ENCODE results near the gene RNF26. TPM values are rescaled to one million over a fixed set of nuclear protein-coding genes. Genes with fewer than 3 reads are reported as not detected.

Gene RNF26
- polyA plus RNA-seq, 6 donors from 2014 or later, result 48.8 to 98.6 (median 58.0) TPM

GRCh38 chr11:119318240-119319135 is 15.8 kb upstream of the RNF26 start:
- no peak for DNase-seq
- Mint-ChIP-seq H3K27me3 (peaks cover 12 to 46% (median 35%) of the 10 kb centered on the region in 3 donors), H3K36me3 (no peaks in the 10 kb centered on the region), H3K4me1 (peaks cover 36 to 55% (median 40%) of the 10 kb centered on the region in 3 donors), H3K9me3 (no peaks in the 10 kb centered on the region), H3K4me3 (peak overlapping the region in 5 of 8 donors; percentile 2 to 86 (median 52)), H3K27ac (peak overlapping the region in 4 of 6 donors; percentile 21 to 94 (median 58))
- ATAC-seq (ENCODE audit: low read depth in 2 of 2), result peak in 1 of 2 donors; percentile 14

DNA sequence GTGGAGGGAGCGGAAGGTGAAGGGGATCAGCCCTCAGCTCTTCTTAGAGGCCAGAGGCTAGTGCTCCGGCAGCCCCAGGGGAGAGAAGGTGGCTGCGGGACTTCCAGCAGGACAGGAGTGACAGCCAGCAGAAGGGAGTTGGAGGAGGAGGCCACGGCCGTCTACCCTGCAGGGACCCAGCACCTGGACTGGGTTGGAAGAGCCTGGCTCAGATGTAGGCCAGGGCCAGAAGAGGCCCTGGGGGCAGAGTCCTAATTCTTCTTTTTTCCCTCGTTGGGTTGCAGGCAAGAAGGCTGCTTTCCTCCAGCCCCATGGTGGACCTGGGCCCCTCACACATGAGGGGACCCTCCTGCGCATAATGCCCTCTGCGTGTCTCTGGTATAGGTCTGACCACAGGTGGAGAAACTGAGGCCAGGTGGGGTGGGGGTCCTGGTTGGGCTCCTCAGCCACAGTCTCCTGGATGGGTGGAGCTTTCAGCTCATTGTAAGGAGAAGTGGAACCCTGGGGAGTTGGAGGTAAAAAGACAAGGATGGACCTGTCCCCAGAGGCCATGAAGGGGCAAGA is 15.1 kb upstream of the RNF26 start:
- DNase-seq (no peak), ATAC-seq (ENCODE audit: low read depth in 2 of 2) (no peak)
- H3K4me3 Mint-ChIP-seq, result peak overlapping the region in 7 of 8 donors; percentile 2 to 86 (median 80)
- H3K9me3 Mint-ChIP-seq, result no peaks in the 10 kb centered on the region
- peaks cover 12 to 48% (median 40%) of the 10 kb centered on the region in 3 donors for H3K27me3 Mint-ChIP-seq
- peaks cover 41 to 59% (median 41%) of the 10 kb centered on the region in 3 donors for H3K4me1 Mint-ChIP-seq
- peak overlapping the region in 3 of 6 donors; percentile 21 to 94 (median 92) for H3K27ac Mint-ChIP-seq
- H3K36me3 Mint-ChIP-seq, result no peaks in the 10 kb centered on the region

GRCh38 chr11:119319700-119320239 is 14.6 kb upstream of the RNF26 start:
- peaks cover 12 to 43% (median 37%) of the 10 kb centered on the region in 3 donors for H3K27me3 Mint-ChIP-seq
- no peaks in the 10 kb centered on the region for H3K9me3 Mint-ChIP-seq
- no peaks in the 10 kb centered on the region for H3K36me3 Mint-ChIP-seq
- H3K4me1 Mint-ChIP-seq, result peaks cover 40 to 54% (median 40%) of the 10 kb centered on the region in 3 donors
- no peak for DNase-seq
- H3K4me3 Mint-ChIP-seq, result peak overlapping the region; percentile 52 to 86 (median 80)
- no peak for ATAC-seq (ENCODE audit: low read depth in 2 of 2)
- peak overlapping the region in 2 of 6 donors; percentile 21 to 92 for H3K27ac Mint-ChIP-seq

DNA sequence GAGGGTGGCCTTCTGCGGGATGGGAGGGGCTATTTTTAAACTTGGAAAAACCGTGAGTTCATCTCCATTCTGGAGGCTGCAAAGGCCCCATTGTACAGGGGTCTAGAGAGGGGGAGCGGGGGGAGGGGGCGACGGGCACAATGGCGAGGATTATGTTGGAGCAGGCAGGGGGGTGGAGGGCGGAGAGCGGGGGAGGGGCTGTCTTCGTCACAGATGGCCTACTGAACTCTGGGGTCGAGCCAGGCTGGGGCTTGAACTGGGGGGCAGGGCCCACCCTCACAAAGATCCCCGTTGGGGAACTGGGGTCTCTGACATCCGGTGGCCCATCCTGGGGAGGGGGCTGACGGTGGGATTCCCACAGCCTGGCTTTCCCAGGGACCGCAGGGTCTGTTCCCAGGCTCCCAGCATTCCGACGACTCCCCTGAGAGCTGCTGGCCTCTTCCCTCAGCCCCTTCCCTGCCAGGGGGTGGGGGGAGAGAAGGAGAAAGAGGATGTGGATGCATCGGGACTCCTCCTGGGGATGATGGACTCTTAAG is 14.0 kb upstream of the RNF26 start:
- peaks cover 7 to 37% (median 31%) of the 10 kb centered on the region in 3 donors for H3K27me3 Mint-ChIP-seq

DNA sequence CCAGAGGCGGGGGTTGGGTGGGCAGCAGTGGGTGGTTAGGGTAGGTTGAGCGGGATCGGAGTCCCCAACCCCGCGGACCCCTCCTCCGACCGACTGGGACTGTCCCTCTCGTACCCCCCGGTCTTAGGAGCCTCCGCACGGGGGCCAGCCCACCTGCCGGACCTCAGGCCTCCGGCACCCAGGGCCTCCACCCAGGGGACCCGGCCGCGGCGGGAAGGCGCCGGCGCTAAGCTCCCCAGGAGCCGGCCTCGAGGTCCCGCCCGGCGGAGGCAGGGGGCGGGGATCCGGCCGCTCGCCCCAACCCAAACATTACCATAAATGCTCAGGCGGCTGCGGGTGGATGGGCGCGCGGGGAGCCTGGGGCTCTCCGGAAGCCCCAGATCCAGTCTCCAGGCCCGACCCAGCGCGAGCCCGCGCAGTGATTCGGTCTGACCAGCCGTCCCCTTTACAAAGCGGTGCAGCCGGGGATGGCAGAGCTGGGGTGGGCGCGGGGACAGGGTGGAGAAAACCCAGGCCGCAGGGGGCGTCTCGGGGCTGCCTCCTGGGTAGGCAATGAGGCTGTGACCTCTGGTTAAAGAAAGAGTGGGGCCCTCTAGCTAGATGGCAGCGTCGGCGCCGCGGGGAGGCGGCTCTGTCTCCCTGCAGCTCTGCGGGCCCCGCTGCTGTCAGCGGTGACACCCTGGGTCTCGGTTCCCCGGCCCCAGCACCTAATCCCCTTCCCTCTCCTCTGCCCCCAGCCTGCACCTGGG is 13.4 kb upstream of the RNF26 start:
- DNase-seq, result peak; percentile 48
- ATAC-seq (ENCODE audit: low read depth in 2 of 2), result peak; percentile 73 to 75
- Mint-ChIP-seq H3K36me3 (no peaks in the 10 kb centered on the region), H3K4me1 (peaks cover 29 to 42% (median 30%) of the 10 kb centered on the region in 3 donors), H3K9me3 (no peaks in the 10 kb centered on the region), H3K27me3 (peaks cover 5 to 31% (median 27%) of the 10 kb centered on the region in 3 donors), H3K27ac (peak overlapping the region in 2 of 6 donors; percentile 63 to 83), H3K4me3 (peak overlapping the region; percentile 84 to 95 (median 88))

More for the DNA sequence above, 14.0 kb upstream of the RNF26 start:
- peaks cover 35 to 49% (median 35%) of the 10 kb centered on the region in 3 donors for H3K4me1 Mint-ChIP-seq
- H3K4me3 Mint-ChIP-seq, result peak overlapping the region in 6 of 8 donors; percentile 60 to 86 (median 80)
- ATAC-seq (ENCODE audit: low read depth in 2 of 2) (no peak), DNase-seq (no peak)
- no peaks in the 10 kb centered on the region for H3K36me3 Mint-ChIP-seq
- no peak overlapping the region for H3K27ac Mint-ChIP-seq
- H3K9me3 Mint-ChIP-seq, result no peaks in the 10 kb centered on the region

DNA sequence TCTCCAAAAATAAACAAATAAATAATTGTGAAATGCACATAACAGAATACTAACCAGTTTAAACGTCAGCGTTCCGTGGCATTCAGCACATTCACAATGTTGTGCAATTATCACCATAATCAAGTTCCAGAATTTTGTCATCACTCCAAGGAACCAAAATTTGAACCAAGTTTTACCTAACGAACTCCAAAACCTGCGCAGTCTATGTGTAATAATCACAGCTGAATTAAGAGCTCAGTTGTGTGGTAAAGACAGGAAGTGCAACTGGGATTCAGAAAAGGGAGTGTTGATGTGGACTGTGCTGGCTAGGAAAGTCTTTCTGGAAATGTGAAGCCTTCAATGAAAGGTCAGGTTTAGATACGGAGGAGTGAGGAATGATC is 12.0 kb upstream of the RNF26 start:
- ATAC-seq (ENCODE audit: low read depth in 2 of 2), result no peak
- Mint-ChIP-seq H3K9me3 (no peaks in the 10 kb centered on the region), H3K4me1 (peaks cover 25 to 39% (median 30%) of the 10 kb centered on the region in 3 donors), H3K4me3 (peak overlapping the region in 3 of 8 donors; percentile 55 to 89 (median 87)), H3K36me3 (no peaks in the 10 kb centered on the region), H3K27ac (peak overlapping the region in 1 of 6 donors; percentile 19), H3K27me3 (peaks cover 5 to 27% (median 27%) of the 10 kb centered on the region in 3 donors)
- DNase-seq, result no peak

- no peaks in the 10 kb centered on the region for H3K36me3 Mint-ChIP-seq
- H3K27ac Mint-ChIP-seq, result no peak overlapping the region
- DNase-seq (no peak), ATAC-seq (ENCODE audit: low read depth in 2 of 2) (no peak)
- peak overlapping the region in 3 of 8 donors; percentile 3 to 55 (median 15) for H3K4me3 Mint-ChIP-seq
- peaks cover 5 to 27% (median 23%) of the 10 kb centered on the region in 3 donors for H3K27me3 Mint-ChIP-seq
- H3K9me3 Mint-ChIP-seq, result no peaks in the 10 kb centered on the region
- peaks cover 21 to 39% (median 30%) of the 10 kb centered on the region in 3 donors for H3K4me1 Mint-ChIP-seq
These were observed 11.3 kb upstream of the RNF26 start for GRCh38 chr11:119322921-119323531.

GRCh38 chr11:119323532-119324033 is 10.7 kb upstream of the RNF26 start:
- H3K4me1 Mint-ChIP-seq, result peaks cover 21 to 39% (median 30%) of the 10 kb centered on the region in 3 donors
- ATAC-seq (ENCODE audit: low read depth in 2 of 2) (peak in 1 of 2 donors; percentile 15), DNase-seq (peak; percentile 61)
- peak overlapping the region in 4 of 8 donors; percentile 3 to 69 (median 18) for H3K4me3 Mint-ChIP-seq
- H3K27ac Mint-ChIP-seq, result peak overlapping the region in 1 of 6 donors; percentile 22
- no peaks in the 10 kb centered on the region for H3K9me3 Mint-ChIP-seq
- no peaks in the 10 kb centered on the region for H3K36me3 Mint-ChIP-seq
- H3K27me3 Mint-ChIP-seq, result peaks cover 2 to 25% (median 22%) of the 10 kb centered on the region in 3 donors

- Mint-ChIP-seq H3K4me3 (no peak overlapping the region), H3K36me3 (no peaks in the 10 kb centered on the region), H3K9me3 (no peaks in the 10 kb centered on the region), H3K4me1 (peaks cover 21 to 33% (median 26%) of the 10 kb centered on the region in 3 donors), H3K27ac (no peak overlapping the region), H3K27me3 (peaks cover 2 to 18% (median 16%) of the 10 kb centered on the region in 3 donors)
- DNase-seq (no peak), ATAC-seq (ENCODE audit: low read depth in 2 of 2) (no peak)
These were observed 10.1 kb upstream of the RNF26 start for GRCh38 chr11:119324189-119324588.

GRCh38 chr11:119329320-119329719 is 5.0 kb upstream of the RNF26 start:
- Mint-ChIP-seq H3K36me3 (no peaks in the 10 kb centered on the region), H3K4me3 (no peak overlapping the region), H3K4me1 (peaks cover 10 to 15% (median 13%) of the 10 kb centered on the region in 3 donors), H3K27me3 (peaks cover 0 to 8% (median 5%) of the 10 kb centered on the region in 3 donors), H3K9me3 (no peaks in the 10 kb centered on the region), H3K27ac (no peak overlapping the region)
- no peak for DNase-seq
- no peak for ATAC-seq (ENCODE audit: low read depth in 2 of 2)

GRCh38 chr11:119330237-119330636 is 4.1 kb upstream of the RNF26 start:
- no peaks in the 10 kb centered on the region for H3K9me3 Mint-ChIP-seq
- DNase-seq (no peak), ATAC-seq (ENCODE audit: low read depth in 2 of 2) (no peak)
- peaks cover 0 to 5% of the 10 kb centered on the region in 2 donors for H3K36me3 Mint-ChIP-seq
- peaks cover 16 to 23% (median 20%) of the 10 kb centered on the region in 3 donors for H3K4me1 Mint-ChIP-seq
- H3K4me3 Mint-ChIP-seq, result no peak overlapping the region
- H3K27ac Mint-ChIP-seq, result peak overlapping the region in 1 of 6 donors; percentile 21
- peaks cover 0 to 8% (median 5%) of the 10 kb centered on the region in 3 donors for H3K27me3 Mint-ChIP-seq

Data from naive B cell (primary cell).